GM23338 (cell line): ENCODE results near the gene DNAJC17. TPM values are rescaled to one million over a fixed set of nuclear protein-coding genes. Genes with fewer than 3 reads are reported as not detected.

ENCODE experiments used
- ATAC-seq: fragments of 200-7000 bp; cut with Tn5 transposase; 3 replicates; pipeline ENCODE4 v1.9.1; 2020
- DNase-seq: peaks from one replicate; pipeline ENCODE4 v3.0.0-alpha.2; 2015; ENCODE audit warnings: low spot score
- H2AFZ ChIP-seq: fragments of 200-600 bp; sonication (generic); 2 replicates; pipeline ENCODE4 v1.8.0; 2016; ENCODE audit warnings: antibody characterized with exemption, mild to moderate bottlenecking, moderate library complexity
- H3F3A ChIP-seq: fragments of 200-600 bp; sonication (generic); replicated peaks from 2 replicates; pipeline ENCODE4 v1.8.0; 2017; ENCODE audit warnings: antibody characterized with exemption, mixed run types, low read depth
- H3K27ac ChIP-seq: fragments of 200-600 bp; sonication (generic); 2 replicates; pipeline ENCODE4 v1.6.1; 2016; ENCODE audit warnings: low read depth
- H3K27me3 ChIP-seq: fragments of 200-600 bp; sonication (generic); 2 replicates; pipeline ENCODE4 v1.8.0; 2016; ENCODE audit warnings: mild to moderate bottlenecking, mixed run types, moderate library complexity; ENCODE audit not compliant: insufficient read depth
- H3K36me3 ChIP-seq: fragments of 200-600 bp; sonication (generic); 2 replicates; pipeline ENCODE4 v1.8.0; 2016; ENCODE audit warnings: mild to moderate bottlenecking; ENCODE audit not compliant: insufficient read depth
- H3K4me1 ChIP-seq: fragments of 200-600 bp; sonication (generic); 2 replicates; pipeline ENCODE4 v1.8.0; 2016; ENCODE audit warnings: mild to moderate bottlenecking, moderate library complexity; ENCODE audit not compliant: insufficient read depth
- H3K4me2 ChIP-seq: fragments of 200-600 bp; sonication (generic); 2 replicates; pipeline ENCODE4 v1.7.1; 2017; ENCODE audit warnings: mixed run types
- H3K4me3 ChIP-seq: fragments of 200-600 bp; sonication (generic); 2 replicates; pipeline ENCODE4 v1.6.1; 2016; ENCODE audit warnings: mixed run types
- H3K79me2 ChIP-seq: fragments of 200-600 bp; sonication (generic); replicated peaks from 2 replicates; pipeline ENCODE4 v1.8.0; 2017; ENCODE audit warnings: mild to moderate bottlenecking; ENCODE audit not compliant: insufficient read depth
- H3K9me2 ChIP-seq: fragments of 200-600 bp; sonication (generic); 2 replicates; pipeline ENCODE4 v1.8.0; 2017; ENCODE audit not compliant: insufficient read depth
- H4K20me1 ChIP-seq: fragments of 200-600 bp; sonication (generic); replicated peaks from 2 replicates; pipeline ENCODE4 v1.8.0; 2017; ENCODE audit warnings: mild to moderate bottlenecking; ENCODE audit not compliant: insufficient read depth
- H3K27ac Mint-ChIP-seq: 2 replicates; pipeline ENCODE4 v1.8.0; 2020; ENCODE audit warnings: inconsistent platforms, mild to moderate bottlenecking, moderate library complexity, mixed read lengths
- H3K27me3 Mint-ChIP-seq: 3 replicates; pipeline ENCODE4 v1.8.0; 2022; ENCODE audit warnings: low read depth, mild to moderate bottlenecking, moderate library complexity, mixed read lengths, inconsistent platforms; ENCODE audit not compliant: insufficient read depth, poor library complexity
- H3K36me3 Mint-ChIP-seq: 3 replicates; pipeline ENCODE4 v1.8.0; 2021; ENCODE audit warnings: low read depth, mild to moderate bottlenecking, inconsistent platforms, moderate library complexity, mixed read lengths
- H3K4me1 Mint-ChIP-seq: 3 replicates; pipeline ENCODE4 v1.8.0; 2020; ENCODE audit warnings: mild to moderate bottlenecking, inconsistent platforms, mixed read lengths
- H3K4me3 Mint-ChIP-seq: 3 replicates; pipeline ENCODE4 v1.8.0; 2021; ENCODE audit warnings: moderate library complexity, mild to moderate bottlenecking, inconsistent platforms, mixed read lengths
- H3K9me3 Mint-ChIP-seq: 3 replicates; pipeline ENCODE4 v1.8.0; 2020; ENCODE audit warnings: moderate library complexity, mild to moderate bottlenecking, inconsistent platforms, mixed read lengths
- EZH2phosphoT487 ChIP-seq: fragments of 200-600 bp; sonication (generic); IDR thresholded peaks from one replicate; pipeline ENCODE4 v1.8.1; 2018; ENCODE audit warnings: antibody characterized with exemption; ENCODE audit not compliant: unreplicated experiment
- JUNB ChIP-seq: IDR thresholded peaks from one replicate; pipeline ENCODE4 v1.6.1; 2016; ENCODE audit warnings: antibody characterized with exemption; ENCODE audit not compliant: unreplicated experiment
- ZNF331 ChIP-seq: fragments of 250-450 bp; sonication (Bioruptor Pico); IDR thresholded peaks from 2 replicates; pipeline ENCODE4 v1.5.0; 2020; ENCODE audit warnings: low read depth, mild to moderate bottlenecking, moderate library complexity
- polyA plus RNA-seq: library from polyadenylated mRNA; unstranded; fragments of >200 nt; fragmentation: Nextera tagmentation; extraction: Ambion mirVana; gene quantifications from 2 replicates; pipeline ENCODE4 v1.2.1, GENCODE V29; 2016
- total RNA-seq: library from RNA; depleted of rRNA; stranded (reverse); fragments of >200 nt; shearing (Covaris generic); gene quantifications from 2 replicates; pipeline ENCODE4 v1.2.3, GENCODE V29; 2014
- TF ChIP-seq, protein P1 (sequence below), 2 experiments: fragments of 200-600 bp in 1 of 2; sonication (generic) in 1 of 2; conservative IDR thresholded peaks; 2 replicates each; pipeline versions ENCODE4 v1.5.1 to v1.6.1; 2016 to 2017; ENCODE audit warnings: antibody characterized with exemption in 2 of 2, low read depth in 2 of 2, mild to moderate bottlenecking in 2 of 2, moderate library complexity in 1 of 2
- TF ChIP-seq, protein P2 (sequence below): IDR thresholded peaks from one replicate; pipeline ENCODE4 v1.6.1; 2018; ENCODE audit warnings: antibody characterized with exemption; ENCODE audit not compliant: unreplicated experiment
- TF ChIP-seq, protein P3 (sequence below): fragments of 250-450 bp; sonication (Bioruptor Pico); IDR thresholded peaks from 2 replicates; pipeline ENCODE4 v1.5.0; 2020; ENCODE audit warnings: mild to moderate bottlenecking, moderate library complexity

DNAJC17 gene
- total and polyA plus RNA-seq, 2 experiments from 2014 or later = 23.0 to 77.6 TPM

DNA sequence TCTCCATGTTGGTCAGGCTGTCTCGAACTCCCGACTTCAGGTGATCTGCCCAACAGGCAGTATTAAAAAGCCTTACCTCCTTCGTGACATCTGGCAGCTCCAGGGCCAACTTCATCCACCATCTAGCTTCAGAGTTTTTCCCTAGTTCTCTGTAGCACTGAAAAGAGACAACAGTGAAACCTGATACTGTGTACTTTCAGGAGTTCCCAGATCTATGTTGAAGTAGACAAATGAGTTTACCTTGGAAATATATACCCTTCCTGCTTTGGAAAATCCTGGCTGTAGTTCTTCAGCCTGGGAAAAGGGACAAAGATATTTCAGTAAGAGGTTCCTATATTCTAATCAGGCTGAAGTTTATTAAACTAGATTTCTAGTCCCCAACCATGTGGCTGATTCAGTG, 70.2 kb downstream of the DNAJC17 start:
- no peaks in the 10 kb centered on the region for H3K9me3 Mint-ChIP-seq
- Histone ChIP-seq H3K4me2 (no peak overlapping the region), H3K36me3 (peaks cover 33% of the 10 kb centered on the region), H4K20me1 (peaks cover 10% of the 10 kb centered on the region; the same call in 1 of the 2 replicates), H3K9me2 (no peaks in the 10 kb centered on the region), H3K27me3 (no peaks in the 10 kb centered on the region), H3K4me1 (peaks cover 27% of the 10 kb centered on the region), H3K27ac (0 out of 2 replicates have a peak overlapping the region, but pooled peaks have one; percentile 60), H2AFZ (no peak overlapping the region), H3K79me2 (no peaks in the 10 kb centered on the region), H3K4me3 (no peak overlapping the region), H3F3A (0 out of 2 replicates have a peak, but pooled peaks cover 9% of the 10 kb centered on the region)
- peaks cover 9% of the 10 kb centered on the region for H3K27me3 Mint-ChIP-seq
- ATAC-seq = no peak
- TF ChIP-seq ZNF331 (CRISPR knock-in tag) = no peak
- H3K4me1 Mint-ChIP-seq = peaks cover 35% of the 10 kb centered on the region
- H3K27ac Mint-ChIP-seq = no peak overlapping the region; the same call in 1 of the 2 replicates
- H3K36me3 Mint-ChIP-seq = peaks cover 67% of the 10 kb centered on the region
- H3K4me3 Mint-ChIP-seq = no peak overlapping the region
- no peak for DNase-seq

DNA sequence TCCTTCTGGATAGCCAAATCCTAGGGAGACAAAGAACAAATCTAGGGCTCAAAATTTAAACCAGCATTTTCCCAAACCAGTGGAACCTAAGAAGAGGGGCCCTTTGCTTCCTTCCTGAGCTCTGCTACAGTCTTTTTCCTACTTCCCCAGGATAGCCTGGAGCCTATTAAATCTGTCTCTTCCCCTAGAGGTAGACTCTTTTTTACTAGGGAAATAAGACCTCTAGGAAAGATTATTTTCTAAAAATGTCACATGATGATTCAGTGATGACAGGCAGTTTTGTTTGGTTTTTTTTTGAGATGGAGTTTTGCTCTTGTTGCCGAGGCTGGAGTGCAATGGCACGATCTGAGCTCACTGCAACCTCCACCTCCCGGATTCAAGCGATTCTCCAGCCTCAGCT, 70.7 kb downstream of the DNAJC17 start:
- no peak overlapping the region; the same call in 1 of the 2 replicates for H3K27ac Mint-ChIP-seq
- H2AFZ ChIP-seq = no peak overlapping the region
- 0 out of 2 replicates have a peak overlapping the region, but pooled peaks have one; percentile 50 for H3K27ac ChIP-seq
- no peaks in the 10 kb centered on the region for H3K9me2 ChIP-seq
- peaks cover 38% of the 10 kb centered on the region for H3K4me1 Mint-ChIP-seq
- no peak for ATAC-seq
- no peak overlapping the region for H3K4me3 ChIP-seq
- peaks cover 27% of the 10 kb centered on the region for H3K4me1 ChIP-seq
- H3K27me3 Mint-ChIP-seq = peaks cover 9% of the 10 kb centered on the region
- H3K4me2 ChIP-seq = no peak overlapping the region
- H3K79me2 ChIP-seq = no peaks in the 10 kb centered on the region
- TF ChIP-seq EZH2phosphoT487 (no peak), JUNB (no peak)
- TF ChIP-seq, protein P1, sequence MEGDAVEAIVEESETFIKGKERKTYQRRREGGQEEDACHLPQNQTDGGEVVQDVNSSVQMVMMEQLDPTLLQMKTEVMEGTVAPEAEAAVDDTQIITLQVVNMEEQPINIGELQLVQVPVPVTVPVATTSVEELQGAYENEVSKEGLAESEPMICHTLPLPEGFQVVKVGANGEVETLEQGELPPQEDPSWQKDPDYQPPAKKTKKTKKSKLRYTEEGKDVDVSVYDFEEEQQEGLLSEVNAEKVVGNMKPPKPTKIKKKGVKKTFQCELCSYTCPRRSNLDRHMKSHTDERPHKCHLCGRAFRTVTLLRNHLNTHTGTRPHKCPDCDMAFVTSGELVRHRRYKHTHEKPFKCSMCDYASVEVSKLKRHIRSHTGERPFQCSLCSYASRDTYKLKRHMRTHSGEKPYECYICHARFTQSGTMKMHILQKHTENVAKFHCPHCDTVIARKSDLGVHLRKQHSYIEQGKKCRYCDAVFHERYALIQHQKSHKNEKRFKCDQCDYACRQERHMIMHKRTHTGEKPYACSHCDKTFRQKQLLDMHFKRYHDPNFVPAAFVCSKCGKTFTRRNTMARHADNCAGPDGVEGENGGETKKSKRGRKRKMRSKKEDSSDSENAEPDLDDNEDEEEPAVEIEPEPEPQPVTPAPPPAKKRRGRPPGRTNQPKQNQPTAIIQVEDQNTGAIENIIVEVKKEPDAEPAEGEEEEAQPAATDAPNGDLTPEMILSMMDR (conservative IDR thresholded peaks at IDR 0.05; ENCODE audit: low read depth in 2 of 2) = no peak
- TF ChIP-seq, protein P2, sequence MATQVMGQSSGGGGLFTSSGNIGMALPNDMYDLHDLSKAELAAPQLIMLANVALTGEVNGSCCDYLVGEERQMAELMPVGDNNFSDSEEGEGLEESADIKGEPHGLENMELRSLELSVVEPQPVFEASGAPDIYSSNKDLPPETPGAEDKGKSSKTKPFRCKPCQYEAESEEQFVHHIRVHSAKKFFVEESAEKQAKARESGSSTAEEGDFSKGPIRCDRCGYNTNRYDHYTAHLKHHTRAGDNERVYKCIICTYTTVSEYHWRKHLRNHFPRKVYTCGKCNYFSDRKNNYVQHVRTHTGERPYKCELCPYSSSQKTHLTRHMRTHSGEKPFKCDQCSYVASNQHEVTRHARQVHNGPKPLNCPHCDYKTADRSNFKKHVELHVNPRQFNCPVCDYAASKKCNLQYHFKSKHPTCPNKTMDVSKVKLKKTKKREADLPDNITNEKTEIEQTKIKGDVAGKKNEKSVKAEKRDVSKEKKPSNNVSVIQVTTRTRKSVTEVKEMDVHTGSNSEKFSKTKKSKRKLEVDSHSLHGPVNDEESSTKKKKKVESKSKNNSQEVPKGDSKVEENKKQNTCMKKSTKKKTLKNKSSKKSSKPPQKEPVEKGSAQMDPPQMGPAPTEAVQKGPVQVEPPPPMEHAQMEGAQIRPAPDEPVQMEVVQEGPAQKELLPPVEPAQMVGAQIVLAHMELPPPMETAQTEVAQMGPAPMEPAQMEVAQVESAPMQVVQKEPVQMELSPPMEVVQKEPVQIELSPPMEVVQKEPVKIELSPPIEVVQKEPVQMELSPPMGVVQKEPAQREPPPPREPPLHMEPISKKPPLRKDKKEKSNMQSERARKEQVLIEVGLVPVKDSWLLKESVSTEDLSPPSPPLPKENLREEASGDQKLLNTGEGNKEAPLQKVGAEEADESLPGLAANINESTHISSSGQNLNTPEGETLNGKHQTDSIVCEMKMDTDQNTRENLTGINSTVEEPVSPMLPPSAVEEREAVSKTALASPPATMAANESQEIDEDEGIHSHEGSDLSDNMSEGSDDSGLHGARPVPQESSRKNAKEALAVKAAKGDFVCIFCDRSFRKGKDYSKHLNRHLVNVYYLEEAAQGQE = no peak
- TF ChIP-seq, protein P3, sequence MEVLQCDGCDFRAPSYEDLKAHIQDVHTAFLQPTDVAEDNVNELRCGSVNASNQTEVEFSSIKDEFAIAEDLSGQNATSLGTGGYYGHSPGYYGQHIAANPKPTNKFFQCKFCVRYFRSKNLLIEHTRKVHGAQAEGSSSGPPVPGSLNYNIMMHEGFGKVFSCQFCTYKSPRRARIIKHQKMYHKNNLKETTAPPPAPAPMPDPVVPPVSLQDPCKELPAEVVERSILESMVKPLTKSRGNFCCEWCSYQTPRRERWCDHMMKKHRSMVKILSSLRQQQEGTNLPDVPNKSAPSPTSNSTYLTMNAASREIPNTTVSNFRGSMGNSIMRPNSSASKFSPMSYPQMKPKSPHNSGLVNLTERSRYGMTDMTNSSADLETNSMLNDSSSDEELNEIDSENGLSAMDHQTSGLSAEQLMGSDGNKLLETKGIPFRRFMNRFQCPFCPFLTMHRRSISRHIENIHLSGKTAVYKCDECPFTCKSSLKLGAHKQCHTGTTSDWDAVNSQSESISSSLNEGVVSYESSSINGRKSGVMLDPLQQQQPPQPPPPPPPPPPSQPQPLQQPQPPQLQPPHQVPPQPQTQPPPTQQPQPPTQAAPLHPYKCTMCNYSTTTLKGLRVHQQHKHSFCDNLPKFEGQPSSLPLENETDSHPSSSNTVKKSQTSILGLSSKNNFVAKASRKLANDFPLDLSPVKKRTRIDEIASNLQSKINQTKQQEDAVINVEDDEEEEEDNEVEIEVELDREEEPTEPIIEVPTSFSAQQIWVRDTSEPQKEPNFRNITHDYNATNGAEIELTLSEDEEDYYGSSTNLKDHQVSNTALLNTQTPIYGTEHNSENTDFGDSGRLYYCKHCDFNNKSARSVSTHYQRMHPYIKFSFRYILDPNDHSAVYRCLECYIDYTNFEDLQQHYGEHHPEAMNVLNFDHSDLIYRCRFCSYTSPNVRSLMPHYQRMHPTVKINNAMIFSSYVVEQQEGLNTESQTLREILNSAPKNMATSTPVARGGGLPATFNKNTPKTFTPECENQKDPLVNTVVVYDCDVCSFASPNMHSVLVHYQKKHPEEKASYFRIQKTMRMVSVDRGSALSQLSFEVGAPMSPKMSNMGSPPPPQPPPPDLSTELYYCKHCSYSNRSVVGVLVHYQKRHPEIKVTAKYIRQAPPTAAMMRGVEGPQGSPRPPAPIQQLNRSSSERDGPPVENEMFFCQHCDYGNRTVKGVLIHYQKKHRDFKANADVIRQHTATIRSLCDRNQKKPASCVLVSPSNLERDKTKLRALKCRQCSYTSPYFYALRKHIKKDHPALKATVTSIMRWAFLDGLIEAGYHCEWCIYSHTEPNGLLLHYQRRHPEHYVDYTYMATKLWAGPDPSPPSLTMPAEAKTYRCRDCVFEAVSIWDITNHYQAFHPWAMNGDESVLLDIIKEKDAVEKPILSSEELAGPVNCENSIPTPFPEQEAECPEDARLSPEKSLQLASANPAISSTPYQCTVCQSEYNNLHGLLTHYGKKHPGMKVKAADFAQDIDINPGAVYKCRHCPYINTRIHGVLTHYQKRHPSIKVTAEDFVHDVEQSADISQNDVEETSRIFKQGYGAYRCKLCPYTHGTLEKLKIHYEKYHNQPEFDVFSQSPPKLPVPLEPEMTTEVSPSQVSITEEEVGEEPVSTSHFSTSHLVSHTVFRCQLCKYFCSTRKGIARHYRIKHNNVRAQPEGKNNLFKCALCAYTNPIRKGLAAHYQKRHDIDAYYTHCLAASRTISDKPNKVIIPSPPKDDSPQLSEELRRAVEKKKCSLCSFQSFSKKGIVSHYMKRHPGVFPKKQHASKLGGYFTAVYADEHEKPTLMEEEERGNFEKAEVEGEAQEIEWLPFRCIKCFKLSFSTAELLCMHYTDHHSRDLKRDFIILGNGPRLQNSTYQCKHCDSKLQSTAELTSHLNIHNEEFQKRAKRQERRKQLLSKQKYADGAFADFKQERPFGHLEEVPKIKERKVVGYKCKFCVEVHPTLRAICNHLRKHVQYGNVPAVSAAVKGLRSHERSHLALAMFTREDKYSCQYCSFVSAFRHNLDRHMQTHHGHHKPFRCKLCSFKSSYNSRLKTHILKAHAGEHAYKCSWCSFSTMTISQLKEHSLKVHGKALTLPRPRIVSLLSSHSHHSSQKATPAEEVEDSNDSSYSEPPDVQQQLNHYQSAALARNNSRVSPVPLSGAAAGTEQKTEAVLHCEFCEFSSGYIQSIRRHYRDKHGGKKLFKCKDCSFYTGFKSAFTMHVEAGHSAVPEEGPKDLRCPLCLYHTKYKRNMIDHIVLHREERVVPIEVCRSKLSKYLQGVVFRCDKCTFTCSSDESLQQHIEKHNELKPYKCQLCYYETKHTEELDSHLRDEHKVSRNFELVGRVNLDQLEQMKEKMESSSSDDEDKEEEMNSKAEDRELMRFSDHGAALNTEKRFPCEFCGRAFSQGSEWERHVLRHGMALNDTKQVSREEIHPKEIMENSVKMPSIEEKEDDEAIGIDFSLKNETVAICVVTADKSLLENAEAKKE (CRISPR knock-in tag) = no peak
- 0 out of 2 replicates have a peak, but pooled peaks cover 9% of the 10 kb centered on the region for H3F3A ChIP-seq
- H3K36me3 ChIP-seq = peaks cover 33% of the 10 kb centered on the region
- DNase-seq = no peak
- H3K4me3 Mint-ChIP-seq = no peak overlapping the region
- H3K36me3 Mint-ChIP-seq = peaks cover 71% of the 10 kb centered on the region
- H3K27me3 ChIP-seq = no peaks in the 10 kb centered on the region
- no peaks in the 10 kb centered on the region for H3K9me3 Mint-ChIP-seq
- peaks cover 10% of the 10 kb centered on the region; the same call in 1 of the 2 replicates for H4K20me1 ChIP-seq
